Jurkat, Clone E6-1 (cell line): ENCODE measurements around the gene MGME1.

Experiments used
- DNase-seq: peaks from one replicate; pipeline ENCODE4 v3.0.0-alpha.2; 2011; ENCODE audit warnings: low read depth, low spot score
- H3K4me3 ChIP-seq: 2 replicates; pipeline ENCODE4 v1.5.1; 2011; ENCODE audit warnings: mild to moderate bottlenecking, low read length, control low read depth, moderate library complexity

MGME1 gene

GRCh38 chr20:17939622-17940223, 29.1 kb upstream of the MGME1 start:
- H3K4me3 ChIP-seq, result no peak overlapping the region

GRCh38 chr20:17940224-17940971, 28.4 kb upstream of the MGME1 start:
- H3K4me3 ChIP-seq, result no peak overlapping the region
- no peak for DNase-seq

More at GRCh38 chr20:17939622-17940223, 29.1 kb upstream of the MGME1 start:
- no peak for DNase-seq

DNA sequence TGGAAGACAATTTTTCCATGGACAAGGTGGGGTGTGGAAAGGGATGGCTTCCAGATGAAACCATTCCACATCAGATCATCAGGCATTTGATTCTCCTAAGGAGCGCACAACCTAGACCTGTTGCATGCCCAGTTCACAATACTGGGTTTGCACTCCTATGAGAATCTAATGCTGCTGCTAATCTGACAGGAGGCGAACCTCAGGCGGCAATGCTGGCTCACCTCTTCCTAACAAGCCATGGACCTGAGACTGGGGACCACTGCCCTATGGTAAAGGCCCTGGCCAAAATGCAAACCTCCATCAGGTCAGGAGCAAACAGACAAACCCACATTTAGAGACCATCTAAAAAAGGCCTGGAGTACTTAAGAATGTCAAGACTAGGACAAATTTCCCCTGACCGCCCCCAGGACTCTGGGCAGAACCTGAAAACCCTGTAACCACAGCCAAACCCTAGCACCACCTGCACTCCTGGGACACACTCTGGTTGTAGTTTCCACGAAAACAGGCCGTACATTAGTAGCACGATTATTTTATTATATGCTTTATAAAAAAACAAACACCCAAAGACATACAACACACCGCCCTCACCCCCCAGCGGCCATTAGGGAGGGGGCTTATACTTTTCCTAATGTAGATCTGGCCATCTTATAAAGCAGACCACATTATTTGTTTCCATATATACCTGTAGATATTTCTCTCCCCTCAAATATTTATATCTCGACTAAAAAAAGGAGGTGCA, 27.6 kb upstream of the MGME1 start:
- no peak overlapping the region for H3K4me3 ChIP-seq
- DNase-seq, result no peak

- DNase-seq, result no peak
Observed at GRCh38 chr20:17941826-17942196, 27.0 kb upstream of the MGME1 start.

GRCh38 chr20:17943343-17943742, 25.5 kb upstream of the MGME1 start:
- no peak for DNase-seq
- no peak overlapping the region for H3K4me3 ChIP-seq

More at GRCh38 chr20:17941826-17942196, 27.0 kb upstream of the MGME1 start:
- no peak overlapping the region for H3K4me3 ChIP-seq

DNA sequence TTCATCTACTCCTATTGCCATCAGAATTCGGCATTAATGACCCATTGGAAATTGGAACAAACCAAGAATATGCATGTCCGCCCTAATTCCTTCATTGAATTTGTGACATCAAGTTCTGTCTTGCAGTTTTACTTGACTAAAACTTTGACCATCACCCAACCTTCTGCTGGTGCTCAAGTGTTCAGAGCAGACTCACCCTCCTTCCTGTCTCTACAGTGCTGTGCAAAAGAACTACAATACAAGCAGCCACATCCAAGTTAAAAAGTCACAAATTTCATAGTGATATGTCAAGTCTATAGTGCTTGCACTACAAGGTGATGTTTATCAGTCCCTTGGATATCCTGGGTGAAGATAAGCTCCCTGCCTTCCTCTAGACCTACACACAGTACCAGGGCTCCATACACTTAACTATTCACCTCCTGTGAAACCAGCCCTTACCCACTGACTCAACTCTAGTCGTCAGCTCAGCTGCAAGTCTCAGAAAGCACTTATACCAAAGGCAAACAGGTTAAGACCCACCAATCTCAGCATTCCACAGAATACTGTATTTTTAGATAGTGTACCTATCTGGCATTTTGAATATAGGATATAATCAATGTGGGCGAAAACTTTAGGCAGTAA, 23.9 kb upstream of the MGME1 start:
- H3K4me3 ChIP-seq, result no peak overlapping the region
- DNase-seq, result no peak

GRCh38 chr20:17946040-17946439, 22.8 kb upstream of the MGME1 start:
- H3K4me3 ChIP-seq, result no peak overlapping the region
- no peak for DNase-seq

- no peak overlapping the region for H3K4me3 ChIP-seq
- DNase-seq, result no peak
Observed at GRCh38 chr20:17946572-17947473, 22.0 kb upstream of the MGME1 start.

DNA sequence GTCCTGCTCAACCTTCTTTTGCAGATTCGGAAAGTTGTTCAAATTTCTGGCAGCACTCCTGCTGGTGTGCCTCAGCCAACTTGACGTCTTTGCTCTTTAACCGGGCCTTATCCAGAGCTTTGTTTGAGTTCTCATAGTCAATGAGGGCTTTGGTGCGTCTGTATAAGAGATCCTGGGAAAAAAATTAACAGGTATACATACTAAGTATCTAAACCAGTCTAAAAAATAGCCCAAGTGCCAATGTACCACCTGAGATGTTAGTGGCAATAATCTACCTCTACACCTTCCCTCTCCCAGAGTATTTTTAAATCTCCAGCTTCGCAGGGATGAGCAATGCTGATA, 21.4 kb upstream of the MGME1 start:
- no peak overlapping the region for H3K4me3 ChIP-seq
- no peak for DNase-seq

GRCh38 chr20:17948442-17948841, 20.4 kb upstream of the MGME1 start:
- no peak for DNase-seq
- no peak overlapping the region for H3K4me3 ChIP-seq

- H3K4me3 ChIP-seq, result no peak overlapping the region
- no peak for DNase-seq
Observed at GRCh38 chr20:17949899-17950298, 18.9 kb upstream of the MGME1 start.

- no peak for DNase-seq
- H3K4me3 ChIP-seq, result no peak overlapping the region
Observed at GRCh38 chr20:17950670-17951069, 18.1 kb upstream of the MGME1 start.

DNA sequence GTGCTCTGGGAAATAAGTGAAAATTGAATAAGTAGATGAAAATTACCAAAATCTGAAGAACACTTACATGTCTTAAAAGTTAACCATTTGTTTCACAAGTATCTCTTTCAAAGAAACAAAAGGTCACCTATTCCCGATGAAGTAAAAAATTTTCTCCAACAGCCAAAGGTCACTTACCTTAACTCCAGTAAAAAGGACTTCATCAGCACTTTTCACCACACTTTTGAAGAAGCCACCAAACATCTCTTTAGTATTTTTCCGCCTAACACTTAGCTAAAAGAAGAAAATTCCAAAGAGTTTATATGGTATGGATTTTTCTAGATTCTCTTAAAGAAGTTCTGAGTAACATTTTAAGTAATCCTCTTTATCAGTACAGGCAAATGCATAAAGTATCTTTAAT, 17.5 kb upstream of the MGME1 start:
- no peak for DNase-seq
- no peak overlapping the region for H3K4me3 ChIP-seq

DNA sequence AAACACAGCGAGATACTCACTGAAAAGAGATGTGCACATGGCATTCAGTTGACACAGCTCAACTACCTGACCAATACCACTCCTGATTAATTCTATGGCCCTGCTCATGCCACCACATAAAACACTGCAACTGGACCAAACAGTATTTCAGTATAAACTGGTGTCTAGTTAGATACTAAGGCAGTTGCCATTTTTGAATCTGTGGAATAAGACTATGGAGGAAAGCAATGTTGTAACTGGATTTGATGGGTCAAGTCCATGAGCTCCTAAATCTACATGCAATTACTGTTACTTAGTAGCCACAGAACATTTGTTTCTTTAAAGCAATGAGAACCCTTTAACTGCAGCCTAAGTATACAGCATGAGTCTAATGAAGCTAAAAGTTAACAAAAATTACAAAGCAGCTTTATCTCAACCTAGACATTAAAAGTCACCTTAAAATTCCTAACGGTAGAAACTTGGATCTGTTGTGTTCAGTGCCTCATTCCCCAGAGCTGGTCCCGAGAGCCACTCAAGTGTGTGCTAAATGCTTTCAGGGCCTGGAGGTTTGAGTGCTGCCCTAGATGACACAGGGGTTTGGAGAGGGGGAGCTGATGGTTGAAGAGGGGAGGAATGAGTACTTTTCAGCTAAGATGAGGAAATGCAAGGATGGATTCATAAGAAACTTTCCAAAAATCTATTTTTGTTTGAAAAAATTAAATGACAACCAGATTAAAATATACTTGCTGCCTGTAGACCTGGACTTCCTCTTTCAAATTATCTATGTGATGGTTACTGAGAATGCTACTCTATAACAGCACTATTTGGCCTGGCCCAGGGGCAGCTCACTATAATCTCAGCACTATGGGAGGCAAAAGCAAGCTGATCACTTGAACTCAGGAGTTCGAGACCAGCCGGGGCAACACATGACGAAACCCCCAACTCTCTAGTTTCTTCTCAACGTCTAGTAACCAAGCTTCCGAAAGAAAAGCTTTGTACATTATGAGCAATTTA, 15.8 kb upstream of the MGME1 start:
- no peak overlapping the region for H3K4me3 ChIP-seq
- no peak for DNase-seq

DNA sequence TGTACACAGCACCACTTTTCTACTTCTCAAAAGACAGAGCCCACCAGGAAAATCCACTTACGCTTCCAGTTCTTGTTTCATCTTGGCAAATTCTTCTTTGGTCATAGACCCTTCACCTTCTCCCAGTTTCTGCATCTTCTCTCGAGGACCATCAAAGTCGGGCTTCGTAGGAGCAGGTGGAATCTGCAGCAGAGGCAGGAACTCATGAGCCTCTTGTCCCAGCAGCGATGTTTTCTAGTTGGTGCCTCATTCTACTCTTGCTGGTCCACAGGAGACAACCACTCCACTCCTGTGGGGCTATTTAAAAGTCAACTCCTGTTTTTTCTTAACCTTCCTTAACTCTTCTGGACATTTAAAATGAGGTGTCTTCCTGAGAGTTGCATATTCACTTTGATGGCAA, 14.9 kb upstream of the MGME1 start:
- DNase-seq, result no peak
- H3K4me3 ChIP-seq, result no peak overlapping the region

GRCh38 chr20:17955302-17955701, 13.5 kb upstream of the MGME1 start:
- no peak for DNase-seq
- H3K4me3 ChIP-seq, result no peak overlapping the region

DNA sequence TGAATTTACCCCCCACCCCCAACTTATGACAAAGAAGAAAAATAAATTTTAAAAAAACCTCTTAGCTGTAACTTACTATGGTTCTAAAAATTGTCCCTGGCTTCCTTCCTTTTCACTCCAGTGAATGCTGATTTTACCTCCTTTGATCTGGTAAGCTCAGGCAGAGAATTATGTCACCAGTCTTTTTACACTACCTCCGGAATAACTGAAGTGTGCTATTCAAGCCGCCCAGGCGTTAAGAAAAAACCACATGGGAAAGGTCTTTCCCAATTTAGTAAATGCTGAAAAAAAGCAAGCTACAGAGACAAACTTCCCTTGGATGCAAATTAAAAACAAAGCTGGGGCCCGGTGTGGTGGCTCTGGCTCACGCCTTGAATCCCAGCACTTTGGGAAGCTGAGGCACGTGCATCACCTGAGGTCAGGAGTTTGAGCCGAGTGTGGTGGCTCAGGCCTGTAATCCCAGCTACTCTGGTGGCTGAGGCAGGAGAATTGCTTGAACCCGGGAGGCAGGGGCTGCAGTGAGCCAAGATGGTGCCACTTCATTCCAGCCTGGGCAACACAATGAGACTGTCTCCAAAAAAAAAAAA, 12.6 kb upstream of the MGME1 start:
- no peak for DNase-seq
- H3K4me3 ChIP-seq, result no peak overlapping the region
